NCI-H526 treated with DMSO at 0.1 percent for 48 hours (cell line): ENCODE measurements around the gene NDFIP1.

ENCODE experiments used
- DNase-seq: peaks from one replicate; lab custom pipeline; 2025; lab: John Stamatoyannopoulos, UW

NDFIP1 gene

DNA sequence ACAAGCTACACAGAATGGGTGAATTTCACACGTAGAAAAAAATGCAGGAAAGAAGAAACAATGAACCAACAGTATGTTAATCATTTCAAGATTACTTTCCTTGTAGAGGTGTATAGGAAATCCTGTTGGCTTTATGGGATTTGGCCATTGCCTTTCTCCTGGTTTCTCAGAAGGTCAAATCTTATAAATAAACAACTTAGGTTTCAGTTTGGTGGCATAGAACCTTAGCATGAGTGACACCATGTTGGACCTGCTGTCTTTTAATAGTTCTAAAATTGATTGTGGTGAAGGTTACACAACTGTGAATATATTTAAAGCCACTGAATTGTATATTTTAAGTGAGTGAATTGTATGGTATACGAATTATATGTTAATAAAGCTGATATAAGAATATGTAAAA is 16.7 kb upstream of the NDFIP1 start:
- DNase-seq: no peak

DNA sequence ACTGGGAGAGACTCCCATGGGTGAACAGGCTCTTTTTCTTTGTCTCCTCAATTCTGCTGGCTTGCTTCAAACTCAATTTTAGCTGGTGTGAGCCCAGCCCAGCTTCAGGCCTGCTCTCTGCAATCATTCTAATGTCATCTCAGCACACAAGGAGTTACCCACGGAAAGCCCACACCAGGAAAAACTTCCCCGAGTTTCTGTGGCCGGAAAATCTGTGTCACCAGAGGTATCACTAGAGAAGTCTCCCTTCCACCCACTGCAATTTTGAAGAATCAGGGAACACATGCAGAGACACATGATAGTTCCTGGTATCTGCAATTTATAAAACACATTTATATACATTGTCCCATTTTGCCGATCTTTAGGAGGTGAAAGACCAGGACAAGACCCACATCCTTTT is 13.5 kb upstream of the NDFIP1 start:
- DNase-seq: no peak

DNA sequence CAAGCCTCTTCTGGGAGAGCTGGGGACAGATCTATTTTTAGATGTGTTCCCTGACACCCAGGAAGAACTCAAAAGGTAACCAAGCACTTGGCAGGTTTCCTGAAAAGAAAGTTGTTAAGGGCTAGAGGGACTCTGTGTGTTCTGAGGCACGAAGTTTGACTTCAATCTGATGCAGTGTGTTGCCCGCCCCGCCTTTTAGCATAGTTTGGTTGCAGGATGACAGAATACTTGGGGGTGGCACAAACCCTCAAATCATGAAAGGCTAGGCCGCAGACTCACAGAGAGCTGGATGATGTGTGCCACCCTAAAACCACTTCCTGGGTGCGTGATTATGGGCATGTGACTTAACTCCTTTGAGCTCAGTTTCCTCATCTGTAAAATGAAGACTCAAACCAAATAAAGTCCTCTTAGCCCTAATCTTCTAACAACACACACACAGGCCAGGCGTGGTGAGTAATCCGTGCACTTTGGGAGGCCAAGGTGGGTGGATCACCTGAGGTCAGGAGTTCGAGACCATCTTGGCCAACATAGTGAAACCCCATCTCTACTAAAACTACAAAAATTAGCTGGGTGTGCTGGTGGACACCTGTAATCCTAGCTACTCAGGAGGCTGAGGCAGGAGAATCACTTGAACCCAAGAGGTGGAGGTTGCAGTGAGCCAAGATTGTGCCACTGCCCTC is 12.8 kb upstream of the NDFIP1 start:
- no peak for DNase-seq

DNA sequence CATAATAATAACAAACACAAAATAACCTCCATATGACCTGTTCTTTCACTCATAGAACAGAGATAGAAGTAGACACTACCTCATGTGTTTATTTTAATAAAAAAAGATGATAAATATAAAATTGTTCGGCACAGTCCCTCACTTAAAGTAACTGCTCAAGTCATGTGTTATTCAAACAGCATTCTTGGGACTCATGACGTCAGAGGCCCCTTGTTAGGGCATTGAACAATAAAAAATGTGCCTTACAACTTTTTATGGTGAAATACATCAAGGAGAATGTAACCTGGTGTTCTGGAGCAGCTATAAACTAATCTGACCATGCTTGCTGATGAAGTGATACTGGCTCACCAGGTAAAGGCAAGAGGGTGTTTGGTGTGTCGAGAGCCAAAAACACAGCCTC is 12.2 kb upstream of the NDFIP1 start:
- DNase-seq: no peak

DNA sequence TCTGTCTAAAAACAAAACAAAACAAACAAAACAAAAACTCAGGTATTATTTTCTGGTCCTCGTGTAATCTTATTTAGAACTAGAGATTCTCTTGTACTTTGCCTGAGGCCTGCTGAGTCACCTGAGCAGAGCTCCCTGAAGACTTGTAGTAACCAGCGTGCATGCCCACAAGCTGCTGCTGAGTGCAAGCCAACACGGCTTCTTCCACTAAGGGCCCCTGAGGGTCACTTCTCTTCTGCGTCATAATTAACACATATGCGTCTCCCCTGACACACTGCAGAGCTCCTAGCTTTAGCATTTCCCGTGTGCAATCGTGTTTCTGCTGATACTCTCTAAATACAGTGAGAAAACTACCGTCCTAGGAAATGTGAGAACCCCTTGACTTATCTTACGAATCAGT is 10.9 kb upstream of the NDFIP1 start:
- DNase-seq: no peak

DNA sequence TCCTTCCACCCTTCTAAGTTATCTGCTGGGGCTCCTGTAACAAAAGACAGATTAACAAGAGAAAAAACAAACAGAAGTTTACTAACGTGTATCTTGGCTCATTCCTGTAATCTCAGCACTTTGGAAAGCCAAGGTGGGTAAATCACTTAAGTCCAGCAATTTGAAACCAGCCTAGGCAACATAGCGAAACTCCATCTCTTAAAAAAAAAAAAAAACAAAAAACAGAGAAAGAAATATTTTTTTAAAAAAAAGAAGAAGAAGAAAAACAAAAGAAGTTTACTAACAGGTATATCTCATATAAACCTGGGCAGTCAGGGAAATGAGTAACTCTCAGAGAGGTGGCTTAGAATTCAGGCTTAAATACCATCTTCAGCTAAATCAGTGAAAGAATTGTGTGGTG is 10.3 kb upstream of the NDFIP1 start:
- no peak for DNase-seq

DNA sequence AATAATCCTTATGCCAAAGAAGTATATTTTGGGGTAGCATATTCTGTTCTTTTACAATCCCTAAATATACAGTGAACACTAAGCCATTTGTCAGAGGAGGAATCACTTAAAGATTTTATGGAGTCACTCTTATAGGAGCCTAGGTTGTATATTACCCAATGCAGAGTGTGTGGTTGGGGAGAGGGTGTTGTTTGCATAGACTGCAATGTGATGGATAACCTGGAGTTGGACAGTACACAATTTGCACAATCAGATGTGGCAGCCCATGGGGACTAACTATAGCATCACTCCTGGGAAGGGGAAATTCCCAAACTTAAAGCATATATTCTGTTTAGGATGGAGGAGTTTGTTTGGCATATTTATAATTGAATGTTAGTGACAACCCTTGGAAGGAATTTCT is 9.6 kb upstream of the NDFIP1 start:
- no peak for DNase-seq

DNA sequence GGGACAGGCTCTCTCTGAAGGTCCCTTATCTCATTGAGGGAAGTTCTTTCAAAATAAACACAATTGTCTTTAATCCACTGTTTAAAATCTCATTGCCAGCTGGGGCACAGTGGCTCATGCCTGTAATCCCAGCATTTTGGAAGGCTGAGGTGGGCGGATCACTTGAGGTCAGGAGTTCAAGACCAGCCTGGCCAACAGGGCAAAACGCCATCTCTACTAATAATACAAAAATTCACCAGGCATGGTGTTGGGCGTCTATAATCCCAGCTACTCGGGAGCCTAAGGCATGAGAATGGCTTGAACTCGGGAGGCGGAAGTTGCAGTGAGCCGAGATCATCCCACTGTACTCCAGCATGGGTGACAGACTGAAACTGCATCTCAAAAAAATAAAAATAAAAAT is 8.3 kb upstream of the NDFIP1 start:
- no peak for DNase-seq

DNA sequence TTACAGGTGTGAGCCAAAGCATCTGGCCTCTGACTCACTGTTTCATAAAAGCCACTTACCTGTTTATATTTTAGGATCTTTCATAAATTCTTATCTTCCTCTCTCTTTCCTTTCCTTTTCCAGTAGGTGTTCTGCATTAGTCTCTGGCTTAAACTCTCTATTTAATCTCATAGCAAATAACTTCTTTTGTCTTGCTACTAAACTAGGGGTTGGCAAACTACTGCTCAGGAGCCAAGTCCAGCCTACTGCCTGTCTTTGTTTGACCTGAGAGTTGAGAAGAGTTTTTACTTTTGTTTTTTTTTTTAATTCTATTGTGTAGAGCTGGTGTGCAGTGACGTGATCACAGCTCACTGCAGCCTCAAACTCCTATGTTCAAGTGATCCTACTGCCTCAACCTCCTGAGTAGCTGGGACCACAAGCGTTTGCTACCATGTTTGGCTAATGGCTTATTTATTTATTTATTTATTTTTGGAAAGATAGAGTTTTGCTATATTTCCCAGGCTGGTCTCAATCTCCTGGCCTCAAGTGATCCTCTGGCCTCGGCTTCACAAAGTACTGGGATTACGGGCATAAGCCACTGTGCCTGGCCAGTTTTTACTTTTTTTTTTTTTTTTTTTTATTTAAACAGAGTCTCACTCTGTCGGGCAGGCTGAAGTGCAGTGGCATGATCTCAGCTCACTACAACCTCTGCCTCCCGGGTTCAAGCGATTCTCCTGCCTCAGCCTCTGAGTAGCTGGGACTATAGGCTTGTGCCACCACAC is 5.4 kb upstream of the NDFIP1 start:
- DNase-seq: no peak

DNA sequence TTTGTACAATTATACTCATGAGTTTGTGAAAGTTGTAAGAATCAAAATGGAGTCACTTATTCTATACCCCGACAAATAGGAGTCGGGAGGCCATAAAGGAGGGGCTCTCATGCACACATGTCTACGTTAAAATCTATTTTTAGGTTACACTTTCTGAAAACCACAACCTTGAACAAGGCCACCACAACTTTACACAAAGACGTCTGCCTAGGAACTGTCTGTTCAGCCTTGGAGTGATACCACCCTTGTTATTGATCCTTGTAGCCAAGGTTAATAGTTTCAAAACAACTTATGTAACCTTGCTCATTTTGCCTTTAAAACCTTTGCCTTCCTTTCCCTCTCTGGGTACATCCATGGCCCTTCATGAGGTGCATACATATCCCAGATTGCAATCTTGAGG is 4.1 kb upstream of the NDFIP1 start:
- DNase-seq: no peak

DNA sequence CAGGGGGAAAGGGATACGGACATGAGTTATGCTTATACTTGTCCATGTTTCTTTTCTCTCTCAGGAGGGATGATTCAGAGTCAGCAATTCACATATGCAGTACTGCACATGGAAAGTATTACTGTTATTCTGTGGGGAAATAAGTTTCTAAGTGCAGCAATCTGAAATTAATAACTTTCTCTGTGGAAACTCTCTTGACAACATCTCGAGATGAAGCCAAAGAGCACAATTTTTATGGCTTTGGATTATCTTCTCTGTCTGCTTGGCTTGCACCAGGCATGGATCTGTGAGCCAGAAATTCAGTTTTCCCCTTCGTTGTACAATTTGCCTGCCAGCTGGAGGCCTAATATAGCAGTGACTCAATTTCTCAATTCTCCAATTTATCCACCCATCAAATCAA is 2.5 kb upstream of the NDFIP1 start:
- DNase-seq: no peak

DNA sequence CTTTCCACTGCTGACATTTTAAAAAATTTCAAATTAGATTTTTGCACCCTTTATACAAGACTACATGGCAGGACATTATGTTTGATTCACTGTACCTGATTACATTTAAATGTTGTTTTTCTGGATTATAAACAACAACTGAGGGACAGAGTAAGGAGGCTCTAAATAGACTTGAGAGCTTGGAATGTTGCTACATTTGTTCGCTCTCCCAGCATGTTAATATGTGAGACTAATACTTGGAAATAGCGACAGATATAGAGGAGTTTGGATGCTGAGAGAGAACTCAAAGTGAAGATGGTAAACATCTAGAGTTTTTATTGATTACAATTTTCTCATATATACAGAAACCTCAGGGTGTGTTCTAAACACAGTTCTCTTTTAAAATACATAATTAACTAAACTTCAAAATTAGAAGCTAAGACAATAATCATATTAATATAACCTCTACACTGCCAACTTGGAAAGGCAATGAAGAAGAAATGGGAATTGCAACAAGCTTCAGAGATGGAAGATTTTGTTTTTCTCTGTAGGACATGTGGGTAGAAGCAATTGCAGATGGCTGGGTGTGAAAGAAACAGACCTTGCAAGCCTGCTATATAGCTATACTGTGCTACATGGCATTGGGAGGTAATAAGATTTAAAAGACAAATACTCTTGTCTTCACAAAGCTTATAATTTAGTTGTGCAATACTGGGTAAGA is 1.4 kb upstream of the NDFIP1 start:
- DNase-seq: no peak

DNA sequence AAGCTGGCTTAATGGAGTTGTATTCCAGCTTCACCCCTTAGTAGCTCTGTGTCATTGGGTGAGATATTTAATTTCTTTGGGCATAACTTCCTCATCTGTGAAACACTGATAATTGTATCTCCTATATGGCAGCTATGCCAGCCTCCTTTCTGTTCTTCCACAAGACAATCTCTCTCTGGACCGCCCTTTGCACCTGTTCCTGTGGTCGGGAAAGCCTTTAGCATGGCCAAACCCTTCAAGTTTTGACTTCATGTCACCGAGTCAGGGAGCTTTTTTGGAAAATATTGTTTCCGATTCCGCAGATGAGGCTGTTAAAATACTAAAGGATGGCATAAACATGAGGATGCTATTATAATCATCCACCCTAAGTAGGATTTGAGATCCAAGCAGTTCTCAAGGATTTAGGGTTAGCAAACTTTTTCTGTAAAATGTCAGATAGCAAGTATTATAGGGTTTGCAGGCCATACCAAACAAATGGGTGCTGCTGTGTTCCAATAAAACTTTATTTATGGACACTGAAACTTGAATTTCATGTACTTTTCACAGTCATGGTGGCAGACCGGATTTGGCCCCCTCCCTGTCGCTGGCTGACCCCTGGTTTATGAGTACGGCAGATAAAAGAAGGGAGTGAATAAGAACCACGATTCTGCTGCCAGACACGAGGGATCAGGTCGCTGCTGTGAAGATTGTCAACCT is 695 bp upstream of the NDFIP1 start:
- DNase-seq: no peak

DNA sequence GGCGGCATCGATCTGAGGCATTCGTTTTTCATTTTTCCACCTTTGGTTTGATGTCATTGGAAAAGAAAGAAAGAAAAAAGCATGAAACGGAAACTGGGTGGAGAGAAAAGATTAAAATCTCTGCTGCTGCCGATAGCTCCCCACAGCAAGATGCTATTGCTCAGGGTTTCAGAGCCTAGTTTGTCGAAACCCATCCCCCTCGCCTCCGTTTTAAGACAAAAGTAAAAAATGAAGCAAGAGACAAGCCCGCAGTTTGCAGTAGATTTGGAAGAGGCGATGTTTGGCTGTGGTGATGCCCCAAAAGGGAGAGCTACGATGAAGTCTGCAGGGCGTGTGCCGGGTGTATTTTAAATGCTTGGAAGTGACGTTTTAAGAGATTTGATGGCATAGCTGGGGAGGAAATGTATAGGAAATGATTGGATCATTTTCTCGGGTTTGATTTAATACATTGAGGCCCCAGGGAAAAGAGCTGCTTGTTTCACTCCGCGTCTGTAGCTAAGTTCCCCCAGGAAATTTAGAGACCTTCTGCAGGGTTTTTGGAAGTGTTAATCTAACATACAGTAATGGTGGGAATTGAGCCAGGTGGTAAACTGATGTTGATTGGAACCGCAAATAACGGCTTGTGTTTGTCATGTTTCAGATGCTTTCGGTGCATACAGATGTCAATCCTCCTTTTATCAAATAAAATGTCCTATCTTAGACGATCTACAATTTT is 909 bp downstream of the NDFIP1 start:
- peak; percentile 49 for DNase-seq

DNA sequence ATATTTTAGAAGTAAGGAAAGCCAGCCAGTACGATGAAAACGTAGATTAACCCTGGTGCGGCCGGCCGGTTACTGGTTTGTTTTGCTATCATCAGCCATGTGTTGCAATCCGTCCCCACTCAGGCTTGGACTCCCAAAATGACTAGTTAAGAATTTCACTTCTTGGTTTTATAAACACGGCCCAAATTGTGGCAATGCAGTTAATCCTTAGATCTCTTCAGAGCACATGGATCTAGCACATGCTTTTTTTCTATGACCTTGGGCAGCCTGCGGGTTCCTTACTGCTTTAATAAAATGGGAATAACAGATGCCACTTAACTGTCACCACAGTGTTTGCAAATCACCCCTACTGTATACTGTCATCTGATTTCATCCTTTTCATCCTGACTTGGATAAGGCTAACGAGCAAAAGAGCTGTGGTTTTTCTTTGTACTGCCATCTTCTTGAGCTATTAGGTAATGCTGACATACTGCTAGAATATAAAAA is 1.5 kb downstream of the NDFIP1 start:
- peak; percentile 18 for DNase-seq

DNA sequence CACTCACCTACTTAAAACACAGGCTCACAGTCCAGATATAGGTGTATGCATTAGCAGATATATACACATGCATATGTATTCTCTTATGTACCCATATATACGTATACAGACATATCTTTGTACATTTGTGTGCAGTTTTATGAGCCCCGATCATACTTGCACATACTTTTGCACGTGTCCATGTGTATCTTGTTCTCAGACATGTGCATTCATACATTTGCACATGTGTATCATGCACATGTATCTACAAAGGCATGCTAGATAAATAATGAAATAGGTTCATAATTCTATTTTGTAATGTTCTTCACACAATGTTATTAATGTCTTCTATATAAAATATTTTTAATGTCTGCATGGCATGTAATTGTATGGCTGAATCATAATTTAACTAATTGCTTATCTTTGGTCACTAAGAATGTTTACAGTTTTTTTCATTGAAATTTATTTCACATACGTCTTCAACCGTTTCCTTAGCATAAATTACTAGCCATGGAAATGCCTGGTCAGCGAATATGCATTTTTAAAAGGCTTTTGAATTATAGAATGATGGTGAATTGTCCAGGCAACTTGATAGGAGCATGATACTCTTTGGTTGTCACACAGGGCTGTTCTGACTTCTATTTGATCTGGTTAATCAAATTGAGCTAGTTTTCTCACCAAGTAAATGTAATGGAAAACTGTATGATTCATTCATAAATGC is 2.6 kb downstream of the NDFIP1 start:
- DNase-seq: no peak

DNA sequence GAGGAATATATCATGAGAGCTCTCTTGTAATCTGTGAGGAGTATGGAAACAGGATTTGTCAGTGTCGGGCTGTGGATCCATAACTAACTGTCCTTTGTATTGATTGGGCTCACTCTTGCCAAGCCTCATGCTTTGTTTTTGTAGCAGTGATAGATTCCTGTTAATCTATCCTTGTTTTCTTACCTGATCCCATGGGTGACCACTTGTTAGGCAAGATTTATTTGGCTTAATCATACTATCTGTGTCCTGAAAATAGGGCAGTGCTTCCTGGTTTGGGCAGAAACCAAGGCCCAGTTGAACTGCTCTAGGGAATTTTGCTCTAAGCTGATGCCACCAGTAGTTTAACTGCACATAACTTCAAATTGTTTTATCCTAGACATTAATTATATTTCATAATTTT is 6.1 kb downstream of the NDFIP1 start:
- no peak for DNase-seq

DNA sequence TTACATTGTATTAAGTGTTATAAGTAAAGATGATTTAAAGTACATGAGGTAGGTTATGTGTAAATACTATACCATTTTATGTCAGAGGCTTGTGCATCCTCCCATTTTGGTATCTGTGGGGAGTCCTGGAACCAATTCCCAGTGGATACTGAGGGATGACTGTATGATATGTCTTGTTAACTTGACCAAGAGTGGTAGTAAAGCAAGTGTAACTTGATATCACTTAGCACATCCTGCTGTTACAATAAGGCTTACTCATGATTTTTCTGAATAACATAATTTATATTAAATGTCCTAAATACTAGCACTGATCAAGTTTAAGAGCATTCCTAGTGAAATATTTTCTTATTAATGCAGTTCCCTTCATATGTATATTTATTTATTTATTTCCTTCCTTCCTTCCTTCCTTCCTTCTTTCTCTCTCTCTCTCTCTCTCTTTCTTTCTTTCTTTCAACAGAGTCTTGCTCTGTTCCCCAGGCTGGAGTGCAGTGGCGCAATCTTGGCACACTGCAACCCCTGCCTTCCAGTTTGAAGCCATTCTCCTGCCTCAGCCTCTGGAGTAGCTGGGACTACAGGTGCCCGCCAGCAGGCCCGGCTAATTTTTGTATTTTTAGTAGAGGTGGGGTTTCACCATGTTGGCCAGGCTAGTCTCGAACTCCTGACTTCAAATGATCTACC is 7.5 kb downstream of the NDFIP1 start:
- no peak for DNase-seq

DNA sequence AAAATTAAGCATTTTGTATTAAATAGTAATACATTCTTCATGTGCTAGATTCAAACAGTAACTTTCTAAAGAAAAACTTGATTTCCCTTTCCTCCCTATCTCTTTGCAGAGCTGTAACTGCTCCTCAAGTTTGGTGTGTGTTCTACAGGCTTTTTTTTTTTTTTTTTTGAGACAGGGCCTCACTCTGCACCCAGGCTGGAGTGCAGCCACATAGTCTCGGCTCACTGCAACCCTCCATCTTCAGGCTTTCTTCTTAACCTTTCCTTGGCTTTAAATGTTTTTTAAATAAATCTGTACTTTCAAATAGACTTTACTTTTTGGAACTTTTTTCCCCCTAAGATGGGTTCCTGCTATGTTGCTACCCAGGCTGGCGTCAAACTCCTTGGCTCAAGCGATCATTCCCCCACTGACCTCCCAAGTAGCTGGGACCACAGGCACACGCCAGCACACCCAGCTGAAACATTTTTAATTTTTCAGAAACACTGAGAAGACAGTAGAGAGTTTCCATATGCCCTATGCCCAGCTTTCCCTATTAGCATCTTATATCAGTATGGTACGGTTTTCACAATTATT is 9.1 kb downstream of the NDFIP1 start:
- no peak for DNase-seq

DNA sequence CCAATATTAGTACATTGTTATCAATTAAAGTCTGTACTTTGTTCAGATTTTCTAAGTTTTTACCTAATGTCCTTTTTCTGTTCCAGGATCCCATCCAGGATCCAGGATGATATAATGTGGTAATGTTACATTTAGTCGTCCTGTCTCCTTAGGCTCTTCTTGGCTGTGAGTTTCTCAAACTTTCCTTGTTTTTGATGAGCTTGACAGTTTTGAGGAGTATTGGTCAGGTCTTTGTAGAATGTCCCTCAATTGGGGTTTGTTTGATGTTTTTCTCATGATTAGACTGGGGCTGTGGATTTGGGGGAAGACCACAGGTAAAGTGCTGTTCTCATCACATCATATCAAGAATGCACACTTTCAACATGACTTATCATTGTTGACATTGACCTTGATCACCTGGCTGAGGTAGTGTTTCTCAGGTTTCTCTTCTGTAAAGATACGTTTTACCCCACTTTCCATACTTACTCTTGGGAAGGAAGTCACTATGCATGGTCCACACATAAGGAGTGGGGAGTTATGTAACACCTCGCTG is 9.6 kb downstream of the NDFIP1 start:
- no peak for DNase-seq
